ENCODE measurements around the gene TROAP.

DNA sequence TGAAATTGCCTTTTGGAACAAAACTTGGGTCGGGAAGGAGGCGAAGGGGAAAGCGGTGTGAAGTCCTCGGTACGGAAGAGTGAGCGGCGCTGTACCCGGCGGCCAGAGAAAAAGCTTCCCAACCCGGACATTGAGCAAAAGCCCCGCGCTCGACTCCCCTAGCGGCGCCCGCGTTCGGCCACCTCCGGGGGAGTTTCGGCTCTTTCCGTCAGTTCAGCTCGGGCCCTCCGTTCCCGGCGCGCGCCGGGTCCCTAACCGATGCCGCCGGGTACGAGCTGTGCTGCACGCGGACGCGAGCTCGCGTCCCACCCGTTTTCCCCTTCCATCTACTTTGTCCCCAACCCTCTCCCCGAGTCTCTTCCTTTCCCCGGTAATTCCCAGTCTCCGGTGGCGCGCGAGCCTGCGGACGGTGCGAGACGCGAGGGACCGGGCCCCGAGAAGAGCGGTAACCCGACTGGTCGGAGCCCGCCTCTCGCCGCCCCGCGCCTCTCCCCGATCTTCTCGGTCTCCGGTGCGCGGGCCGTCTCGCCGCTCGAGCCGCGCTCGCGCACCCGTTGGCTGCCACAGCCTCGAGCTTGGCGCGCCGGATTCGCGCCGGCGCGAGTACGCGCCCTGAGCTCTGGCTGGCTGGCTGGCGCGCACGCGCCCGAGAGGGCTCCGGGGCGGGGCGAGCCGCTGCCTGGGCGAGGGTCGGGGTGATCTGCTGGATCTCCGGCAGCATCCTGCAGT, 43.8 kb downstream of the TROAP start:
- TF ChIP-seq EZH2 (IDR thresholded peaks at IDR 0.05; ENCODE audit: low read depth, unreplicated experiment) (no peak), CREB1 (CRISPR knock-in tag; IDR thresholded peaks at IDR 0.05; ENCODE audit: low read depth) (no peak), EZH2phosphoT487 (IDR thresholded peaks at IDR 0.05; ENCODE audit: unreplicated experiment) (no peak), JUNB (IDR thresholded peaks at IDR 0.05; ENCODE audit: unreplicated experiment) (no peak)
- TF ChIP-seq, protein P1, sequence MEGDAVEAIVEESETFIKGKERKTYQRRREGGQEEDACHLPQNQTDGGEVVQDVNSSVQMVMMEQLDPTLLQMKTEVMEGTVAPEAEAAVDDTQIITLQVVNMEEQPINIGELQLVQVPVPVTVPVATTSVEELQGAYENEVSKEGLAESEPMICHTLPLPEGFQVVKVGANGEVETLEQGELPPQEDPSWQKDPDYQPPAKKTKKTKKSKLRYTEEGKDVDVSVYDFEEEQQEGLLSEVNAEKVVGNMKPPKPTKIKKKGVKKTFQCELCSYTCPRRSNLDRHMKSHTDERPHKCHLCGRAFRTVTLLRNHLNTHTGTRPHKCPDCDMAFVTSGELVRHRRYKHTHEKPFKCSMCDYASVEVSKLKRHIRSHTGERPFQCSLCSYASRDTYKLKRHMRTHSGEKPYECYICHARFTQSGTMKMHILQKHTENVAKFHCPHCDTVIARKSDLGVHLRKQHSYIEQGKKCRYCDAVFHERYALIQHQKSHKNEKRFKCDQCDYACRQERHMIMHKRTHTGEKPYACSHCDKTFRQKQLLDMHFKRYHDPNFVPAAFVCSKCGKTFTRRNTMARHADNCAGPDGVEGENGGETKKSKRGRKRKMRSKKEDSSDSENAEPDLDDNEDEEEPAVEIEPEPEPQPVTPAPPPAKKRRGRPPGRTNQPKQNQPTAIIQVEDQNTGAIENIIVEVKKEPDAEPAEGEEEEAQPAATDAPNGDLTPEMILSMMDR (conservative IDR thresholded peaks at IDR 0.05; ENCODE audit: low read depth in 2 of 2) = no peak
- TF ChIP-seq, protein P2, sequence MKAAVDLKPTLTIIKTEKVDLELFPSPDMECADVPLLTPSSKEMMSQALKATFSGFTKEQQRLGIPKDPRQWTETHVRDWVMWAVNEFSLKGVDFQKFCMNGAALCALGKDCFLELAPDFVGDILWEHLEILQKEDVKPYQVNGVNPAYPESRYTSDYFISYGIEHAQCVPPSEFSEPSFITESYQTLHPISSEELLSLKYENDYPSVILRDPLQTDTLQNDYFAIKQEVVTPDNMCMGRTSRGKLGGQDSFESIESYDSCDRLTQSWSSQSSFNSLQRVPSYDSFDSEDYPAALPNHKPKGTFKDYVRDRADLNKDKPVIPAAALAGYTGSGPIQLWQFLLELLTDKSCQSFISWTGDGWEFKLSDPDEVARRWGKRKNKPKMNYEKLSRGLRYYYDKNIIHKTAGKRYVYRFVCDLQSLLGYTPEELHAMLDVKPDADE (IDR thresholded peaks at IDR 0.05) = no peak
- TF ChIP-seq, protein P3, sequence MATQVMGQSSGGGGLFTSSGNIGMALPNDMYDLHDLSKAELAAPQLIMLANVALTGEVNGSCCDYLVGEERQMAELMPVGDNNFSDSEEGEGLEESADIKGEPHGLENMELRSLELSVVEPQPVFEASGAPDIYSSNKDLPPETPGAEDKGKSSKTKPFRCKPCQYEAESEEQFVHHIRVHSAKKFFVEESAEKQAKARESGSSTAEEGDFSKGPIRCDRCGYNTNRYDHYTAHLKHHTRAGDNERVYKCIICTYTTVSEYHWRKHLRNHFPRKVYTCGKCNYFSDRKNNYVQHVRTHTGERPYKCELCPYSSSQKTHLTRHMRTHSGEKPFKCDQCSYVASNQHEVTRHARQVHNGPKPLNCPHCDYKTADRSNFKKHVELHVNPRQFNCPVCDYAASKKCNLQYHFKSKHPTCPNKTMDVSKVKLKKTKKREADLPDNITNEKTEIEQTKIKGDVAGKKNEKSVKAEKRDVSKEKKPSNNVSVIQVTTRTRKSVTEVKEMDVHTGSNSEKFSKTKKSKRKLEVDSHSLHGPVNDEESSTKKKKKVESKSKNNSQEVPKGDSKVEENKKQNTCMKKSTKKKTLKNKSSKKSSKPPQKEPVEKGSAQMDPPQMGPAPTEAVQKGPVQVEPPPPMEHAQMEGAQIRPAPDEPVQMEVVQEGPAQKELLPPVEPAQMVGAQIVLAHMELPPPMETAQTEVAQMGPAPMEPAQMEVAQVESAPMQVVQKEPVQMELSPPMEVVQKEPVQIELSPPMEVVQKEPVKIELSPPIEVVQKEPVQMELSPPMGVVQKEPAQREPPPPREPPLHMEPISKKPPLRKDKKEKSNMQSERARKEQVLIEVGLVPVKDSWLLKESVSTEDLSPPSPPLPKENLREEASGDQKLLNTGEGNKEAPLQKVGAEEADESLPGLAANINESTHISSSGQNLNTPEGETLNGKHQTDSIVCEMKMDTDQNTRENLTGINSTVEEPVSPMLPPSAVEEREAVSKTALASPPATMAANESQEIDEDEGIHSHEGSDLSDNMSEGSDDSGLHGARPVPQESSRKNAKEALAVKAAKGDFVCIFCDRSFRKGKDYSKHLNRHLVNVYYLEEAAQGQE (IDR thresholded peaks at IDR 0.05; ENCODE audit: unreplicated experiment) = peak; percentile 13
